IPS DF 19.7 (cell line): ENCODE measurements around the gene CADM1.

Experiments
- DNase-seq: peaks from one replicate; pipeline ENCODE4 v3.0.0-alpha.2; 2013; ENCODE audit warnings: low read depth, low spot score

CADM1 gene

DNA sequence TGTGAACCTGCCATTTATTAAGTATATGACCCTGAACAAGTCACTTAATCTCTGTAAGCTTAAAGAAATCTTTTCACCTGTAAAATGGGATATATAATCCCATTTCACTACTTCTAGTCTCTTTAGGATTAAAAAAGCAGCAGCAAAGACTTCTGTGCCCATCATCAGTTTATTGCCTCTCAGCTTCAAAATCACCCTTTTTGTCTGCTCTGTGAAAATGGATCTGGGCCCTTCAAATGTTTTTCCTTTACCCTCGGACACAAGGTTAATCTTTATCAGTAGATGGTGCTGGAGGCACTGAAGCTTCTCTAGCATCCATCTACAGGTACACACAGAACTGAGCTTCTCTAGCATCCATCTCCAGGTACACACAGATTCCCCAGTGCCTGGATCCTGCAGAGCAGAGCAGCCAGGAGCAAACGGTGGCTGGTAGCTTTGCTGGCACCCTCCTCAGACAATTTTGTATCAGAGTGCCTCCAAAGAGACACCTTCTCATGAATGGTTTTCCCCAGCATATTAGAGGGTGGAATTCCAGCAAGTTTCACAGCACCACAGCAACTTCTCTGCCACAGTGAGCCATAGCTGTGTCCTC is 56.8 kb downstream of the CADM1 start:
- DNase-seq = no peak

GRCh38 chr11:115446214-115446613 is 58.0 kb downstream of the CADM1 start:
- no peak for DNase-seq

GRCh38 chr11:115444542-115444941 is 59.7 kb downstream of the CADM1 start:
- no peak for DNase-seq

DNA sequence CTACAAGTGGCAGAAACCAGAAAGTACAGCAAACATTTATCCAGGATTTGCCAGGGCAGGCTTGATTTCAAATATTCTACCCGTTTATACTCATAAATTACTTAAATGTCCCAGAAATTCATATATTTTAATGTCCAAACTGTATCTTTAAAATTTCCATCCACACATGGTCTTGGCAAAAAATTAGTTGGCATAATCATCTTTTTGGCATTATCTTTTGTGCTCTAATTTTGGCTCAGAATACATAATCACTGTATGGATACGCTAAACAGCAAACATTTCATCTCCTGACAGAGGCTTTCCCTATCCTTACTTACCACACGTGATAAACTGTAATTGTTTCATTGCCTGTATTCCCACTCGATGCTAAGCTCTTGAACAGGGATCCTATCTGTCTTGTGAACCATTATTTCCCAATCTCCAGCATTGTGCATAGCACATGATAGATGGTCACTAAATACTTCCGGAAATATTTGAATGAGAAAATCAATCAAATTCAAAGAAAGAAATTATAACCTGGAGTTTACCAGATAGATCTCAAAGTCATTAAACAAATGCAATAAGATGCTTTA is 64.2 kb downstream of the CADM1 start:
- no peak for DNase-seq

GRCh38 chr11:115439385-115439784 is 64.8 kb downstream of the CADM1 start:
- DNase-seq = no peak

GRCh38 chr11:115437902-115438575 is 66.2 kb downstream of the CADM1 start:
- no peak for DNase-seq

- DNase-seq = no peak
Observed at GRCh38 chr11:115430345-115430744, 73.9 kb downstream of the CADM1 start.

GRCh38 chr11:115428306-115428705 is 75.9 kb downstream of the CADM1 start:
- DNase-seq = no peak

DNA sequence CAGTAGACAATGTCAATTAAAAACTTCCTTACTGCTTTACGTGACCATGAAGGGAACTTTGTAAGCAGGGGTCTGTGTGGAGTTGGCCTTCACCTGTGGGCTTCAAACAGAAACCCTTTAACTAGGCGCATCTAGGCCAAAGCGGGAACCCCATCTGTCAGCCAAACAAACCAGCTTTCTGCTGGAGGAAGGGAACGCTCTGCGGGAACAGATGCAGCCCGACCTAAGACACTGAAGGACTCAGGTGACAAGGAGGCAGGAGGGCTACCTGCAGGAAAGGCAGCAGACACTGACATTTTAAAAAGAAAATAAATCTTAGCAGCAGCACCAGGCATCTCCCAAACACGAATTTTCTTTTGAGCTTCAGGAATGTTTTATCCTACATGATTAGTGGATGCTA is 78.4 kb downstream of the CADM1 start:
- DNase-seq = no peak

DNA sequence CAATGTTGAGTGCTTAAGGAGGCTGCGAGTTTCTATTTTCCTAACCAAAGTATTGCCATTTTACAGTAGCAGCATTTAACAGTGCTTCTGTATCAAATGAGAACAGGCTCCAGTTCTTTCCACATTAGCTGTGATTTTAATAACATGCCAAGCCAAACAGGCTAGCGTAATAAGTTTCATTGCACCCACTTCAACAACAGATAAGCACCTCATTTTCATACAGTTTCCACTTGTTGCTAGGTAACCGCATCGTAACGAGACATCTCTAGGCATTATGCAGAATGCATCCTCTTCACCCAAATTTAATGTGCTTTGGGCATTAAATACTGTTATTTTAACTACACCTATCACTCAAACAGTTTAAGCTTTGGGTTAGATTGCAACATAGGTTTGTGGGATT is 79.0 kb downstream of the CADM1 start:
- no peak for DNase-seq

DNA sequence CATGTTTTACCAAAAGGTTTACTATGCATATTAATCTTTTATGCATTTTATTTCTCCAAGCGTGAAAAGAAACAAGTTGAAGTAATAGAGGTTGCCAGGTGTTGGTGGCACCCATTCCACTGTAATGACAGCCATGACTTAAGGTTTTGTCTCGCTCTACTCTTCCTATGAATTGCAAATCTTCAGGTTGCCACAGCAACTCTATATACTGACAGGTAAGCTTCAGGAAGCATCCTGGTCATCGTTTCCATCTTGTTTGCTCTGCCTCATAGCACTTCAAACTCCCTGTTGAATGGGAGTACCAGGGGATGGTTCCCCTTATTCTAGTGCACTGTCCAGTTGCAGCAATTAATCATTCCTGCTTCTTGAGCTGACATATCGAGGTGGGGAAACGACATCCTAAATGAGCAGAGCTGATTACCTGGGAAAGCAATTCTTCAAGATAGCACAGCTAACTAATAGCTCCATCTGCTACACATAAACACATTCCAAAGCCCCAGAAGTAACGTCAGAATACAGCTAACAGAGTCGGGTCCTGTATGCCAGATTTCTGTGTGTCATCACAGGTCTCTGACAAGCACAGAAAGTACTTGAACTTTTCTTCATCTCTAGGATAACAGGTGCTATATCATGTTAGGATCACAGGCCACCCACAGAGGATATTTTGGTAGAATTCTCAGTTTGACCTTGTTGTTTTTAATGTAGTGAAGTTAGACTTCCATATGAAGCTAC is 80.3 kb downstream of the CADM1 start:
- DNase-seq = peak; percentile 23

DNA sequence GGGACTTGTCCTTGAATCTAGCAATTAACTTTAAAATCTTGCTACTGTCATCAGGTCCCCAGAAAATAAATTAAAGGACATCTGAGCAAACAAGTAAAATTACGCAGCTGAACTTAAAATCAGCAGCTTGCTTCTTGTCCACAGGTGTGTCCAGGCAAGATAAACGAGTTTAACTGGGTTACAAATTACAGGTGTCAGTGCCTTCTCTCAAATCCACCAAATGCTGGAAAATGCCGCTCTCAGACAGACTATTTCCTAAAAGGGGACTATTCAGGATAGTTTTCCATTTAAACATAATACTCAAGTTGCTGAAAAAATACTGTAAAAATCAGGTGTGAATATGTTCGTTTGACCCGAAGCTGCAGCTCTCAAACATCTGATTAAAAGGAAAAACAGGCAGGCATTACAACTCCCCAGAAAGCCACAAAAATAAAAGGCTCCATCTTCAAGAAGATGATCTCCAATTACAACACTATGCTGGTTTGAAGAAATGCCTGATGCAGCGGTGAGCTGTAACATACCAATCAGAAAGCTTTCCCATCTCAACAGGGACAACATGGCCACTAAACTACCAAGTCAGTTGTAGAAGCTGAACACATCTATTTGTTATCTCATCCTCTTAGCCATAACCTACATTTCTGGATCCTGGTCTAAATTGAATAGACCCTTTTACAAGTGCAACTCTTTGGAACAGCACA is 82.1 kb downstream of the CADM1 start:
- DNase-seq = no peak

- DNase-seq = no peak
Observed at GRCh38 chr11:115421352-115421991, 82.7 kb downstream of the CADM1 start.

GRCh38 chr11:115420505-115420904 is 83.7 kb downstream of the CADM1 start:
- DNase-seq = no peak

DNA sequence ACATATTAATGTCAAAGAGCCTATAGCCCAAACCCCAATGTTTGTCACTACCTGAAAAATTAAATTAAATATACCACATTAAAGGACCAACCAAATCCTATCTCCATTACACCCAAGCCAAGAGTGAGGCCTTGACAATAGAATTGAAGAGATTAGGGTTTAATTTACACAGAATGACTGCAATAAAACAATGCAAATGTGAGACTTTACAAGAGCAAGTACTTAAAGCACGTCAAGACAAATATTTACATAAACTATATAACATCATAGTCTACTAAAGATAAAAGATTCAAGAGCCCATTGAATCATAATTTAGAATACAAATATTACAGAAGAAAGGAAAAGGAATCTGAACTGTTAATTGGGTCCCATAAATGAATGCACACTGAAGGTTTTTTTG is 85.6 kb downstream of the CADM1 start:
- no peak for DNase-seq

DNA sequence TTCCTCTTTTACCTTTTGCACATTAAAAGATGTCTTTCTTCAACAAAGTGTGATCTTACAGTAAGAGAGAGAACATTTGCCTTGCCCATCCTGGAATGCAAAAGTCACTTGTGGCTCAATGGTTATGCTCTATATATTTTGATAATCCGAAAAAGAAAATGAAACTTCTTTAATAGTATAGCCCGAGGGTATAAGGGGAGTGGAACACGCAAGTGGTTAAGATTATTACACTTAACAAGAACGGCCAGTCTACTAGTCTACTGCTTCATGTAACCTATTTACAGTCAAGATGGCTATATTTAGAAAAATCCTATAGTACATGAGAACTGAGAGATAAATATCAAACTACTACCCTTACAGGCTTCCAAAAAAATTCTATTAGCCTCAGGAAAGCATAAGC is 86.1 kb downstream of the CADM1 start:
- DNase-seq = no peak

DNA sequence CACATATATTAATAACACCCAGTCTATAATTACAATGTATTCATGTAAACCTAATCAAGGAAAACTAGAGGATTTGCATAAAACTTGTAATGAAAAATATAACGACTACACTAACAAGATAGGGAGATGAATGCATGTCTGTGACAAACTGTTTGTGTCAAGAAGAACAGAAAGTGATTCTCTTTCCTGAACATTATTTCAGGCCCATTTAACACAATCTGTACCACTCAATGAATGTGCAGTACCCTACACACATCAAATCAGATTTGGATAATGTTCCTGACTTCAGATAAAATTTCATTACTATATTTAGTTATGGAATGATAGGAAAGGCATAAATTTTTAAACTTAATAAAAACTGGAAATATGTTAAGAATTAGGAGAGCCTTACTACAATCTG is 93.1 kb downstream of the CADM1 start:
- DNase-seq = no peak

DNA sequence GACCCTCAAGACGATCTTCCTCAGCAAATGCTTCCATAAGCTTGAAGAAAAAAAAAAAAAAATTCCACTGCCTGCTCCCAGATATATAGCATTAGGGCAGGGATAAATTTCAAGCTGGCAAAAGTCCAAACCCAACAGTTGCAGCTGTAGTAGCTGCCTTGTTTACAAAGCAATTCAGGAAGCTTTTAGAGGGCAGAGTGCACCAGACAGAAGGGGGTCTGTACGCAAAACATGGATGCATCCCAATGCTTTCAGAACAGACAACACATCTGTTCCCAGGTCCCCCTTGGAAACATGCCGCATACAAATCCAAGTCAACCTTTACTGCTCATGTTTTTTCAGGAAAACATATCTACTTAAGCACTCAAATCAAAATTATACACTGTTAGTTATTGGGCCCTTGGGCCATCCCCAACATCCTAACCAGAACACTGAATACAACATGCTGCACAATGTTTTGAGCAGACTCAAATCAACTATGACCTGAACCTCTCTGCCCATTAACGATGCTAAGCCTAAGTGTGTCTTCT is 94.5 kb downstream of the CADM1 start:
- DNase-seq = no peak

GRCh38 chr11:115409116-115409670 is 95.0 kb downstream of the CADM1 start:
- DNase-seq = no peak

- no peak for DNase-seq
Observed at GRCh38 chr11:115408036-115408921, 95.9 kb downstream of the CADM1 start.
